CD14-positive monocyte (primary cell): Measurements from ENCODE around the gene ATE1. TPM values are rescaled to one million over a fixed set of nuclear protein-coding genes. Genes with fewer than 3 reads are reported as not detected.

Experiments used
- DNase-seq, 3 donors: peaks; one replicate each; pipeline ENCODE4 v3.0.0-alpha.2; 2011 to 2022
- H2AFZ ChIP-seq: 2 replicates; pipeline ENCODE4 v1.6.0; 2012; ENCODE audit warnings: mild to moderate bottlenecking, low read depth, low read length, inconsistent platforms; ENCODE audit not compliant: insufficient read depth, poor library complexity, severe bottlenecking
- H3K27ac ChIP-seq, 2 donors: 1 replicate in 1 of 2; 2 replicates in 1 of 2; pipeline ENCODE4 v1.5.1; 2012 to 2013; ENCODE audit warnings: low read length in 2 of 2, control low read depth in 1 of 2, inconsistent platforms in 1 of 2, low read depth in 1 of 2, mild to moderate bottlenecking in 1 of 2
- H3K27me3 ChIP-seq, 2 donors: one replicate each; pipeline versions ENCODE4 v1.6.0 to v1.6.1; 2011 to 2013; ENCODE audit warnings: low read length in 2 of 2; ENCODE audit not compliant: control insufficient read depth in 2 of 2, insufficient read depth in 2 of 2
- H3K36me3 ChIP-seq, 2 donors: replicated peaks in 1 of 2; 1 replicate in 1 of 2; 2 replicates in 1 of 2; pipeline versions ENCODE4 v1.5.1 to v1.6.1; 2012 to 2013; ENCODE audit warnings: low read length in 2 of 2, control low read depth in 1 of 2, inconsistent platforms in 1 of 2, mild to moderate bottlenecking in 1 of 2; ENCODE audit not compliant: insufficient read depth in 2 of 2, control insufficient read depth in 1 of 2
- H3K4me1 ChIP-seq, 2 donors: 1 replicate in 1 of 2; 2 replicates in 1 of 2; pipeline versions ENCODE4 v1.5.1 to v1.6.1; 2012 to 2013; ENCODE audit warnings: low read length in 2 of 2, control low read depth in 1 of 2, inconsistent platforms in 1 of 2, mild to moderate bottlenecking in 1 of 2, moderate library complexity in 1 of 2; ENCODE audit not compliant: insufficient read depth in 2 of 2, control insufficient read depth in 1 of 2
- H3K4me2 ChIP-seq: replicated peaks from 2 replicates; pipeline ENCODE3; 2012; ENCODE audit warnings: low read length, moderate library complexity, mild to moderate bottlenecking; ENCODE audit not compliant: poor library complexity, severe bottlenecking; ENCODE audit errors: extremely low read depth
- H3K4me3 ChIP-seq, 3 experiments: fragments of 200-600 bp in 1 of 3; sonication (generic) in 1 of 3; replicated peaks in 1 of 3; 1 replicate in 2 of 3; 2 replicates in 1 of 3; pipeline ENCODE4 v1.5.1; 2011 to 2013; ENCODE audit warnings: low read length in 3 of 3, mild to moderate bottlenecking in 3 of 3, control low read depth in 2 of 3, low read depth in 2 of 3, inconsistent platforms in 1 of 3, moderate library complexity in 1 of 3
- H3K79me2 ChIP-seq: 2 replicates; pipeline ENCODE4 v1.6.0; 2012; ENCODE audit warnings: mild to moderate bottlenecking, control low read depth, inconsistent platforms, low read length, moderate library complexity; ENCODE audit not compliant: insufficient read depth
- H3K9ac ChIP-seq: 2 replicates; pipeline ENCODE4 v1.6.0; 2017; ENCODE audit warnings: low read length, mild to moderate bottlenecking; ENCODE audit not compliant: insufficient read depth, poor library complexity, severe bottlenecking
- H3K9me3 ChIP-seq, 2 donors: replicated peaks in 1 of 2; 1 replicate in 1 of 2; 2 replicates in 1 of 2; pipeline versions ENCODE4 v1.5.1 to v1.6.1; 2012 to 2013; ENCODE audit warnings: low read length in 2 of 2, control low read depth in 1 of 2; ENCODE audit not compliant: control insufficient read depth in 1 of 2, insufficient read depth in 1 of 2
- H4K20me1 ChIP-seq: 2 replicates; pipeline ENCODE4 v1.6.0; 2012; ENCODE audit warnings: mild to moderate bottlenecking, low read length, control low read depth, moderate library complexity; ENCODE audit not compliant: insufficient read depth
- H3K27ac Mint-ChIP-seq, 7 donors: one replicate each; pipeline ENCODE4 v1.8.0; 2020; ENCODE audit warnings: mild to moderate bottlenecking in 7 of 7, mixed read lengths in 7 of 7, moderate library complexity in 6 of 7, inconsistent platforms in 2 of 7
- H3K27me3 Mint-ChIP-seq, 3 donors: one replicate each; pipeline ENCODE4 v1.8.0; 2021 to 2022; ENCODE audit warnings: low read depth in 3 of 3, mild to moderate bottlenecking in 3 of 3, mixed read lengths in 3 of 3, moderate library complexity in 3 of 3, inconsistent platforms in 1 of 3
- H3K36me3 Mint-ChIP-seq, 2 donors: one replicate each; pipeline ENCODE4 v1.8.0; 2020; ENCODE audit warnings: mixed read lengths in 2 of 2, inconsistent platforms in 1 of 2, mild to moderate bottlenecking in 1 of 2
- H3K4me1 Mint-ChIP-seq: one replicate; pipeline ENCODE4 v1.8.0; 2020; ENCODE audit warnings: mild to moderate bottlenecking, mixed read lengths
- H3K4me3 Mint-ChIP-seq, 2 donors: one replicate each; pipeline ENCODE4 v1.8.0; 2020; ENCODE audit warnings: mild to moderate bottlenecking in 2 of 2, mixed read lengths in 2 of 2, moderate library complexity in 1 of 2
- H3K9me3 Mint-ChIP-seq, 7 donors: one replicate each; pipeline ENCODE4 v1.8.0; 2020 to 2022; ENCODE audit warnings: mixed read lengths in 7 of 7, mild to moderate bottlenecking in 6 of 7, moderate library complexity in 6 of 7, inconsistent platforms in 2 of 7
- CTCF ChIP-seq: fragments of 200-600 bp; IDR thresholded peaks from one replicate; pipeline ENCODE4 v1.8.0; 2022; ENCODE audit warnings: antibody characterized with exemption, mild to moderate bottlenecking
- WGBS: methylation state at CpG from one replicate; pipeline ENCODE4 v1.1.5; 2013; ENCODE audit warnings: missing lambda C conversion rate; ENCODE audit not compliant: insufficient coverage; 5-methylcytosine and 5-hydroxymethylcytosine counted together
- intact Hi-C, 2 donors: fragments of 100-400 bp; cut with micrococcal nuclease; formaldehyde crosslinking; loops; one replicate each; pipeline versions ENCODE4 v1.15.0 to v1.15.1; 2023
- polyA plus RNA-seq, 3 donors: library from polyadenylated mRNA; depleted of rRNA in 1 of 3; unstranded in 2 of 3; stranded (reverse) in 1 of 3; fragments of 300-500 nt in 2 of 3; fragments of >200 nt in 1 of 3; fragmentation: Illumina TruSeq in 2 of 3; gene quantifications; 1 replicate in 2 of 3; 2 replicates in 1 of 3; pipeline ENCODE4 v1.2.3, GENCODE V29; 2012 to 2021

Gene ATE1
- polyA plus RNA-seq, 3 donors = 9.2 to 19.5 (median 15.8) TPM

- Histone ChIP-seq H4K20me1 (no peaks in the 10 kb centered on the region), H3K27ac (no peak overlapping the region), H3K9me3 (no peaks in the 10 kb centered on the region), H3K36me3 (peaks cover 18 to 48% of the 10 kb centered on the region in 2 donors), H3K4me2 (no peak overlapping the region), H3K9ac (no peak overlapping the region), H3K27me3 (no peaks in the 10 kb centered on the region), H3K4me1 (no peaks in the 10 kb centered on the region), H3K4me3 (no peak overlapping the region), H2AFZ (no peak overlapping the region), H3K79me2 (no peaks in the 10 kb centered on the region)
- Mint-ChIP-seq H3K9me3 (no peaks in the 10 kb centered on the region), H3K27me3 (no peaks in the 10 kb centered on the region), H3K4me1 (no peaks in the 10 kb centered on the region), H3K36me3 (peaks cover 38 to 44% of the 10 kb centered on the region in 2 donors), H3K27ac (no peak overlapping the region), H3K4me3 (no peak overlapping the region)
- 88% methylated on average over 1 of the region's 1 CpG for WGBS
- TF ChIP-seq CTCF = no peak
- no peak for DNase-seq
- intact Hi-C loops = no loop called here
These were observed 94.4 kb downstream of the ATE1 start for GRCh38 chr10:121833387-121833786.

GRCh38 chr10:121832647-121833046, 95.2 kb downstream of the ATE1 start:
- no peaks in the 10 kb centered on the region for H3K9me3 ChIP-seq
- no peaks in the 10 kb centered on the region for H4K20me1 ChIP-seq
- no peak overlapping the region for H3K27ac Mint-ChIP-seq
- no peak overlapping the region for H3K4me3 Mint-ChIP-seq
- H3K36me3 ChIP-seq = peaks cover 22 to 56% of the 10 kb centered on the region in 2 donors
- H3K4me1 ChIP-seq = no peaks in the 10 kb centered on the region
- WGBS = no CpG with 5 or more reads among the region's 3 CpGs
- no peak for DNase-seq
- no peaks in the 10 kb centered on the region for H3K27me3 ChIP-seq
- no peaks in the 10 kb centered on the region for H3K79me2 ChIP-seq
- no peaks in the 10 kb centered on the region for H3K4me1 Mint-ChIP-seq
- TF ChIP-seq CTCF = no peak
- H3K27ac ChIP-seq = no peak overlapping the region
- no peak overlapping the region for H3K4me3 ChIP-seq
- no peak overlapping the region for H2AFZ ChIP-seq
- no peaks in the 10 kb centered on the region for H3K27me3 Mint-ChIP-seq
- no peaks in the 10 kb centered on the region for H3K9me3 Mint-ChIP-seq
- peaks cover 36 to 47% of the 10 kb centered on the region in 2 donors for H3K36me3 Mint-ChIP-seq
- no peak overlapping the region for H3K9ac ChIP-seq
- intact Hi-C loops = no loop called here
- no peak overlapping the region for H3K4me2 ChIP-seq
